GM21381 (cell line): Measurements from ENCODE around the gene DPYSL4.

Source experiments
- ATAC-seq: cut with Tn5 transposase; IDR thresholded peaks from one replicate; pipeline ENCODE4 v1.9.1; 2021; ENCODE audit warnings: mild to moderate bottlenecking, moderate library complexity; ENCODE audit not compliant: unreplicated experiment

Gene DPYSL4

DNA sequence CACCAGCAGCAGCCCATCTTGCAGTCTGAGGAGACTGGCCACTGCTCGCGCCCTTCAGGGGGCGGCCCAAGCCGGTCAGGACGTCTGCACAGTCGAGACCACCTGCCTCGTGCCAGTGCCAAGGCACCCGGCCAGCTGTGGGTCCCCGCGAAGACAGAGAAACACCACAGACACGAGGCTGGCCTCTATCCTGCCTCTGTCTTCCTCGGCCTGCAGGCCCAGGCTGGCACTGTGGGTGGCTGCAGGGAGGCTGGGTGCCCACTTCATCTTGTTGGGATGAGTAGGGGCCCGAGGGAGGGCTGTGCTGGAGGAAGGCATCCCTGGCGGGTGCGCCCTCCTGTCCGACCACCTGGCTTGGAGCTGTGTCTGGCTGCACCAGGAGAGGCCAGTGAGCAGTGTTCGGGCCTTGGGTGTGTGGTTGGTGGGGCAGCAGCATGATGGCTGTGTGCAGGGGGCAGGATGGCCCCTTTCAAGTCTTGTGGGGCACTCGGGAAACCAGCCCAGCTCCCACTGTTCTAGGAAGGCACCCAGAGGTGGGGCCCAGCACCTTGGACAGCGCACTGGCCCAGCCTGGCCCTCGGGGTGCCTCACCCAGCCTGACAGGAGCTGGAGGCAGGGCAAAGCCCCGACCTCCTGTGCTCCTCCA lies 7.3 kb downstream of the DPYSL4 start:
- no peak for ATAC-seq

DNA sequence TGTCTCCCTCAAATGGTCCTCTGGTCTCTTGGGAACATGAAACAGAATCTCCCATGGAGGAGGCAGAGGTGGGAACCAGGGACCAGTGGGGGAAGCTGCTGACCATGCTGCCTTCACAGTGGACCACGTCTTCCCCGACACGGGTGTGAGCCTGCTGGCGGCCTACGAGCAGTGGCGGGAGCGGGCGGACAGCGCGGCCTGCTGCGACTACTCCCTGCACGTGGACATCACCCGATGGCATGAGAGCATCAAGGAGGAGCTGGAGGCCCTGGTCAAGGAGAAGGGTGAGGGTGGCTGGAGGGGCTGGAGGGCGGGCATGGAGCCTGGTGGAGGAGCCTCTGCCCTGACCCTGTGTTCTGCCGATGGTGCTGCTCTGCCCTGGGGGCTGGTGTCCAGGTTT lies 8.0 kb downstream of the DPYSL4 start:
- no peak for ATAC-seq

DNA sequence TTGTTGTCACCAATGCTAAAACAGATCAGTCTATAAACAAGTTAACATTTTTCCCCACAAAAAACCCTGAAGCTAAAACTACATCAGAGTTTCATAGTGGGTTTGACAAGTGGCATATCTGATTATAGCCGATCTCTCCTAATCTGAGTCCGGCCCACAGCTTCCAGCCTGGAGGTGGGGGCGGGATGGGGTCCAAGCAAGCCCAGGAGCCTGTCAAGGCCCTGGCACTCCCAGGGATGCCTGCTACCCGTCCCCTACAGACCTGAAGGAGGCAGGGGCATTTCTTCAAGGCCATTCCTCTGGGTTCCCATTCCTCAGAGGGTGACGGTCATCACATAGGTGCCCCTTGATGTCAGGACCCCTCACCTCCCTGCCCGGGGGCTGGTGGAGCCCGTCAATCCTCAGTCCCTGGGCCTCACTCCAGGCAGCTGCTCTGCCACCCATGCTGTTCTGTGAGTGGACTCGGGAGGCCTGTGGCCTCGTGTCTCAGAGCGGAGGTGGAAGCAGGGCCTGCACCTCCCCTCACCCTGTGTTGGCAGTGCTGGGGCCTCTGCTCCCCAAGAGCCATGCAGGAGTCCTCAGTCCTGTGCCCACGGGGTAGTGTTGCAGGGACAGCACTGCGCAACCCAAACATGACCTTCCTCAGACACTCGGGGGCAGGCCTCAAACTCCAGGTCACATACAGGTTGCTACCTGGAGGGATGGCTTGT lies 8.8 kb downstream of the DPYSL4 start:
- no peak for ATAC-seq

DNA sequence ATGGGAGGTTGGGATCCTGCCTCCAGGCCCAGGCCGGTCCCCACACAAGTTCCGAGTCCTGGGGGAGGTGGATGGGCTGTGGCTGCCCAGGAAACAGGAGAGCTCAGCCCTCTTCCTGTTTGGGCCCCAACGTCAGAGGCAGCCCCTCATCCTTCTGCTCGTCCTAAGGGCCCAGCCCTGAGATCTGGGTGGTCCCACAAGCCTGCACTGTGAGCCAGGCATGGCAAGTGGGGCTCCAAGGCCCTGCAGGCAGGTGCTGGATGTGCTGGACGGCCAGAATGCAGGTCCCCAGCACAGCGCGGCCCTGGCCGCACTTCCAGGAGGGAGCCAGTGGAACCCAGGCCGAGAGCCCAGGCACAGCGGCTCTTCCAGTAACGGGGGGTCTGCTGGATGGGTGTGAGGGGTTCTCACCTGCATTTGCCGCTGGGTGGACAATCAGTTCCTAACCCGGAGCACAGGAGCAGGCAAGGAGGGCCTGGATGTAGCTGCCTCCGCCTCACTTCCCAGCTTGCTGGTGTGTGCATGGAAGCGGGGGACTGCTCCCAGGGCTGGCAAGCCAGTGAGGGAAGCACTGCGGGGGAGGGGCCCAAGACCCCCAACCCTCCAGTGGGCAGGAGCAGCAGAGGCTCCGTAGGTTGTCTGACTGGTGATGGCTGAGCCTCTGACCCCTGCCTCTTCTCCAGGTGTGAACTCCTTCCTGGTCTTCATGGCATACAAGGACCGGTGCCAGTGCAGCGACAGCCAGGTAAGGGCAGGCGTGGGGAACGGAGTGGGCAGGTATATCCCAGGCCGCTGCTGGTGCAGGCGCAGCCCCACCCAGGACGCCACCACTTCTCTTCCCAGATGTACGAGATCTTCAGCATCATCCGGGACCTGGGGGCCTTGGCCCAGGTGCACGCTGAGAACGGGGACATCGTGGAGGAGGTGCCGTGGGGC lies 9.7 kb downstream of the DPYSL4 start:
- no peak for ATAC-seq

DNA sequence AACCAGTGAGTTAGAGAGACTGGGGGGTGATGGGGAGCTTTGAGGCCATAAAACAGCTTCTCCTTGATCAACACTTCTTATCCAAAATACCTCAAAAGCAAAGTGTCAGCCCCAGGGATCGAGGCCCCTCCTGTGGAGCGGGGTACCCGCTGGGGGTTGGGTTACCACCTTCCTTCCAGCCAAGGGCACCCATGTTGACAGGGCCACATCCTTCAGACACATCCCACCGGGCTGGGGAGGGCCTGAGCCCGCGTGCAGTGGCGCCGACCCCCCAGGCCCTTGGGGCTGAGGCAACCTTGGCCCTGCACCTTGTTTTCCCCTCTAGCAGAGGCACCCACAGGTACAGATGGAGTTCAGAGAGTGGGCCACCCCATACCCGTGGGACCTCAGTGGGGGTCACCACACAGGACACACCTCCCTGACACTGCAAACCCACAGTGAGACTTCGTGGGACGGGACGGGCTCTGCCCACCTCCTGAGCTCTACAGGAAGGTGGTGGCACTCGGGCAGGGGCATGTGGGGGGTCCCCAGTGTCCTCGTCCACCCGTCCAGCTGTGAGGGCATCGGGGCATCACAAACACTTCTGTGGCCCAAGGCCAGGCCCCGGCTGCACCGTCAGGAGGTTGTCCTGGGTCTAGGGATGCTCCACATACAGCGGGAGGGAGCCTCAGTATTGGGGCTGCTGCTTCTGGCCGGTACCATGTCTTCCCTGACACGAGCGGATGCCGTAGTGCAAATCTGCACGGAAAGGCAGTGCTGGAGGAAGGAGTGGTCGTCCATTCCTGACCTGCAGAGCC lies 10.7 kb downstream of the DPYSL4 start:
- ATAC-seq: no peak

DNA sequence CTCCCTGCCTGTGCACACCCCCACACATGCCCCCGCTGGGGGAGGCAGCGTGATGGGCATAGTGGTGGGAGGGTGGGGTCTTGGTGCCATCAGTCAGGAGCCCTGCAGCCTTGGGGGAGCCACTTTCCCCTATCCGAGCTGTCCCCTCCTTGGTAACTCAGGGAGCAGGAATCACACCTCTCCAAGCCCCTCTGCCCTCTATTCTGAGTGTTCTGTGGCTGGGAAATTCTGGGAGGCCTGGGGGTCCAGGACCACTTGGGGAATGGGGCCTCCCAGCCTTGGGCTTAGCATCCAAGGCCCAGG lies 11.3 kb downstream of the DPYSL4 start:
- ATAC-seq: no peak

DNA sequence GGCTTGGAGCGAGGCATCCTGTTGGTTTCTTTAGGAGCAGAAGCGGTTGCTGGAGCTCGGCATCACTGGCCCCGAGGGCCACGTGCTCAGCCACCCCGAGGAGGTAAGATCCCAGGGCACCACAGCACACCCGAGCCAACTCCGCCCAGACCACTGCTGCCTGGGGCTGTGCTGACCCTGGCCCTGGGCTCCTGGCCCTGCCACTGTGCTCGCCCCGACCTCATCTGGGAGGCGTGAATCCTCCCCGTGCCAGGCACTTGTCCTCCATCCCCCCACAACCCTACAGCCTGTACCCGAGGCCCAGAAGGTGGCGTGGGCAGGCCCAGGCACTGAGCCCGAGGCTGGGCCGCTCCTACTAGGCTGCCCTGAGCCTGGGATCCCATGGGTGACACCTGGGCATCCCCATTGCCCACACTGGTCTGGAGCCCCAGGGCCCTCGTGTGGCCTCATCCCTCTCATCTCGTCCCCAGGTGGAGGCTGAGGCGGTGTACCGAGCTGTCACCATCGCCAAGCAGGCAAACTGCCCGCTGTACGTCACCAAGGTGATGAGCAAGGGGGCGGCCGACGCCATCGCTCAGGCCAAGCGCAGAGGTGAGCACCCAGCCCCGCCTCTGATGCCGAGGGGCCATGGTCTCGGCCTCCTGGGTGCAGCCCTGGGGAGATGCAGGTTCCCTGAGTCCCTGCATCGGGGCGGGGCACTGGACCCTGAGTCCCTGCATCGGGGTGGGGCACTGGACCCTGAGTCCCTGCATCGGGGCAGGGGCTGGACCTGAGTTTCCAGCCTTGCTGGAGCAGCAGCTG lies 11.8 kb downstream of the DPYSL4 start:
- ATAC-seq: no peak

DNA sequence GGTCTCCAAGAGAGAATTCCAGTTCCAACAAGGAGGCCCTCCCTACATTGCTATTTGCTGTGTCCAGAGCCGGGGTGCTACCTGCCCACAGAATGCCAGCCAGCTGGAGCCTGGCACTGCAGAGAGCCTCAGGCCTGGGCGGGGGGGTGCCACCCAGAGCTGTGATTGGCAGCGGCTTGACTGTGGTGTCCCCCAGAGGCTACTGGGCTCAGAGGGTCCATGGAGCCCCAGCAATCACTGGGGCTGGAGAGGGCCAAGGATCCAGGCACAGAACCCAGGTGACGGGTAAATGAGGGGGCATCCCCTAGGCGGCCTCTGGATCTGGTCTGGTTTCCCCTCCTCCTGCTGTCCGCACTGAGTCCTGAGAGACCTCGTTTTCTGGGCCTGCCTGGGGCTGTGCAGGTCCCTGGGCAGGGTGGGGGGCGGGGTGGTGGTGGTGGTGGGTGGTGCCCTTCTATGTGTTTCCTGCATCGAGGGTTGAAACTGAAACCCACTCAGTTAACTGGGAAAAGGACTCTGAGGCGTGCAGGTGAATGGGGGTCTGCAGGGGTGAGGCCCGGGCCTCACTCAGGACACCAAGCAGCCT lies 12.6 kb downstream of the DPYSL4 start:
- ATAC-seq: no peak

DNA sequence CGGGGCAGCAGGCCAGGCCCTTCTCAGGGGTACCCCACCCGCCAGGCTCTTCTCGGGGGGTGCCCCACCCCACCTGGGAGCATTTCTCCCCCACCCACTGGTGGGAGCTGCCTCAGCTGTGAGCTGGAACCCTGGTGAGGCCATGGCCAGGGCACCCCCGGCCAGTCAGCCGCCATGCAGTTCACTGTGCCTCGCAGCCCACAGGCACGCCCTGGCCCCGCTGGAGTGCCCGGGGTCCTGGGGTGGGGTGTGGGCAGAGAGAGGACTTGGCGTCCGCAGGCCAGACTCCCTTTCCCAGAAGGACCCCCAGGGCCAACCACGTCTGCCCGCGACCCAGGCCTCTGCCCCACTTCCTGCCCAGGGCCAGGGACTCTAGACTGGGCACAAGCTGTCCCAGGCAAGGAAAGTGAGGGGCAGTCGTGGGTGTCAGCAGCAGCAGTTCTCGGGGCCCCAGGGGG lies 13.1 kb downstream of the DPYSL4 start:
- ATAC-seq: no peak

DNA sequence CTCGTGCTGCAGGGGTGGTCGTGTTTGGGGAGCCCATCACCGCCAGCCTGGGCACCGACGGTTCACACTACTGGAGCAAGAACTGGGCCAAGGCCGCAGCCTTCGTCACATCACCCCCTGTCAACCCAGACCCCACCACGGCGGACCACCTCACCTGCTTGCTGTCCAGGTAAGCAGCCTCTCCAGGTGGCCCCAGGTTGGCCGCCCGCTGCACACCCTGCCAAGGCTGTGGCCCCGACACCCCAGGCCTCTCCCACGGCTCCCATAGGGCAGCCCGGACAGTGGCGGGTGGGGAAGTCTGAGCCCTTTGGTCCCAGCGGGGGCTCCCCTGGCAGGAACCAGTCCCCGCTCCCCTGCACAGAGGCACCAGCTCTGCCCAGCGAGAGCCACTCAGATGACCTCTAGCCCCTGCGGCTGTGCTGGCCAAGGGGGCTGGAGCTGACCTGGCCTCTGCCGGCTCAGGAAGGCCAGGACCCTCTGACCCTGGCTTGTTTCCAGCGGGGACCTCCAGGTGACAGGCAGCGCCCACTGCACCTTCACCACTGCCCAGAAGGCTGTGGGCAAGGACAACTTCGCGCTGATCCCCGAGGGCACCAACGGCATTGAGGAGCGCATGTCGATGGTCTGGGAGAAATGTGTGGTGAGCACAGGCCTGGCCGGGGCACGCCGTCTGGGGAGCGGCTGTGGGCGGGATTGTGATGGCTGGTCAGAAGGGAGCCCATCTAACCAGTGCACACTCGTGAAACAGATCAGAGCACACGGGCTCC lies 13.8 kb downstream of the DPYSL4 start:
- no peak for ATAC-seq

DNA sequence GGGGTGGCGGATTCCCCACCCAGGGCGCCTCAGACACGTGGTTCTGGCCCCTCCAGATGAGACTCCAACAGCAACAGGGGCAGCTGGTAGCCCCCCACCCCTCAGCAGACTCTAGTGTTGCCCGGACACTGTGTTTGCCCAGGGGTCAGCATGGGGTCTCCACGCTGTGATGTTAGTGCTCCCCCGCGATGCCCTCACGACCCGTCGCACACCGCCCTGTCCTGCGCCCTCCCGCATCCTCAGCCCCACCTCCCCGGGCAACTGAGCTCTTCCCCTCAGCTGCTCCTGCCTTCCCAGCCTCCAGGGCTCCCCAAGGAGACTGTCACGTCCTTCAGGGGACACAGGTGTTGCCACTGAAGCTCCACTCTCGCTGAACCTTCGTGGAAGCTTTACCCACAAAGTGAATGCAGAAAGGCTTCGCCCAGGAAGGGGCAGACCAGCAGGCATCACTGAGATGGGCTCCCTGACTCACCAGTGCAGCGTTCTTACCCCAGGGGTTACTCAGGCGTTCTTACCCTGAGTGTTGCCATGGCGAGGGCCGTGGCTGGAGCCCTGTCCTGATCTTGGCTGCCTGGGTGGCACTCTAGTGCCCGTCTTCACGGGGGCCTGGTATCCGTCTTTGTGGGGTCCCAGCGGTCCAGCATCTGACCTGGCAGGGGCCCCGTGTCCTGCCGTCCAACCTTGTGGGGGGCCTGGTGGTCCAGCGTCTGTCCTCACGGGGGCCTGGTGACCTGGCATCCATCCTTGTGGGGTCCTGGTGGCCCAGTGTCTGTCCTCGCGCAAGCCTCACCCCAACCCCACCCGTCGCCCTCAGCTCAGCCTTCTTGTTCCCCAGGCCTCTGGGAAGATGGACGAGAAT lies 14.6 kb downstream of the DPYSL4 start:
- ATAC-seq: no peak

DNA sequence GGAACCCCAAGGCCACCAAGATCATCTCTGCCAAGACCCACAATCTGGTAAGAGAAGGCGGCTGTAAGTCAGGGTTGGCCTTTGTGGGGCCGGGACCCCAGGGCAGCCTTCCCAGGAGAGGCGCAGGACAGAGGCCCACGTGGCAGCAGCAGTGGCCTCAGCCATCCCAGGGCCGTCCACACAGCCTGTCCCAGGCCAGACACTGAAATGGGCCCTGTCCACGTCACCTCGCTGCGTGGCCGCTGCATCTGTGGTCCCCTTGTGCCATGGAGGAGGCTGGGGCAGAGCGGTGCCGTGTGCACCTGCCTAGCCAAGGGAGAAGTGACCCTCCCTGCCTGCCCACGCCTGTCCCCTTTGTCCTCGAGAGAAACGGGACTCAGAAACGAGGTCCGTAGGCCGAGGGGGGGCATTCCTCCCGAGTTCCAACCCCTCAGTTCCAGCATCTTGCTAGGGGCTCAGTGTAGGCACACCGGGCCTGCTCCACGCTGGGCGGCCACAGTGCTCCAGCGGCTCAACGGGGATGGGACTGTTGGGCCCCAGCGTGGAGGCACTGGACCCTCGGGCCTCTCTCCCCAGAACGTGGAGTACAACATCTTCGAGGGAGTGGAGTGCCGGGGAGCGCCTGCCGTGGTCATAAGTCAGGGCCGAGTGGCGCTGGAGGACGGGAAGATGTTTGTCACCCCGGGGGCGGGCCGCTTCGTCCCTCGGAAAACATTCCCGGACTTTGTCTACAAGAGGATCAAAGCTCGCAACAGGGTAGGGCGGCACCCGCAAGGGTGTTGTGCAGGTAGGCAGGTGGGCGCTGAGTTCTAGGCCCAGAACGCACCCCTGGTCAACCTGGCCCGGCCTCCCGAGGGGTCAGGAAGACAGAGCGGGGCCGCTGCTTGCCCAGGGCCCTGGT lies 15.6 kb downstream of the DPYSL4 start:
- no peak for ATAC-seq

DNA sequence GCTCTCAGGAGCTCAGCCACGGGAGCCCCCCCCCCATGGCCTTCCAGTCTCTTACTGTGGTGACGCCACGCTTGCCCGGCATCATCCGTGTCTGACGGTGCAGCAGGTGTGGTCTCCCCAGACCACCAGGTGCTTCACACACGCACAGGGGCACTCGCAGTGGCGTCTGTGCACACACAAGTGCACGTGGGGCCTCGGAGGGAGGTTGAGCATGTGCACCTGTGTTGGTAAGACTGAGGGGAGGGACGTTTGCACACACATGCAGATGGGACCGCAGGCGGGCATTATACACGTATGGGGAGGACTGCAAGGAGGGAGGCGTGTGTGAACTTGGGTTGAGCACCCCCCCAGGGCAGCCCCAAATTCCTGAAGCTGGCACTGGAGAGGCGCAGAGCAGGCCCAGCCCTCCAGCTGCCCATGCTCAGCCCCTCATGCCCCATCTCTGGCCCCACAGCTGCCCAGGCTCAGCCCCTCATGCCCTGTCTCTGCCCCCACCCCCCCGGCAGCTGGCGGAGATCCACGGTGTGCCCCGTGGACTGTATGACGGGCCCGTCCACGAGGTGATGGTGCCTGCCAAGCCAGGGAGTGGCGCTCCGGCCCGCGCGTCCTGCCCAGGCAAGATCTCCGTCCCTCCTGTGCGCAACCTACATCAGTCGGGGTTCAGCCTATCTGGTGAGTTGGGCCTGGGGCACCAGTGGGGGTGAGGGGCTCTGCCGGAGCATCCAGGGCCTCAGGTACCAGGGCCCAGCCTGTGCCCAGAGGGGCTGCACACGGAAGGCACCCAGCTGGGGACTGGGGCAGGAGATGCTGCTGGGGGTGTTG lies 16.7 kb downstream of the DPYSL4 start:
- no peak for ATAC-seq

DNA sequence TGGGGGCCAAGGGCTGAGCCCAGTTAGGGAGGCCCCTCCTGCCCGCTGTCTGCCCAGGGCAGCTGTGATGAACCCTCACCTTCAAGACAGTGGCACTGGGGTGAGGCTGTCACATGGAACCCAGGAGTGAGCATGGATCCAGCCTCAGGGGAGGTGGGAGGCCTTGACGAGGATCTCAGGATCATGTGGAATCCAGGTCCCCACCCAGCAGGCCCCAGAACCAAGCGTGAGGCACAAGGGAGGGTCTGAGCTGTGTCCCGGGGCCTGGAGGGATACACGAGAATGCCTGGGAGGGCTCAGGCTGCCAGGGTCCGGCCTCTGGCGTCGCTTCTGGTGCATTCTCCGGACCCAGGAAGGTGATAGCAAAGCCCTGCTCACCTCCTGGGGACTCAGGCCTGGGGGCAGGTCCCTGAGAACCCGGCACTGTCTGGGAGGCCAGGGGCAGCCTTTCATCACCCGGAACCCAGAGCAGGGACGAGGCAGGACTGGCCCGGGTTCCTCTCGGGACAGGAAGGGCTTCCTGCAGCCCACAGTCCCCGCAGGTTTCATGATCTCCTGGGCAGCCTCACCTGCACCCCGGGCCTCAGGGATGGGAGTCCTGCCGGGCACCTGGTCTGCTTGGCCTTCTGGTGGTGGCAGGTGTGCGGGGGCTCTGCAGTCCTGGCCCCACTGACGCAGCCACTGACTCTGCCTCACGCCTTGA lies 17.5 kb downstream of the DPYSL4 start:
- ATAC-seq: no peak

DNA sequence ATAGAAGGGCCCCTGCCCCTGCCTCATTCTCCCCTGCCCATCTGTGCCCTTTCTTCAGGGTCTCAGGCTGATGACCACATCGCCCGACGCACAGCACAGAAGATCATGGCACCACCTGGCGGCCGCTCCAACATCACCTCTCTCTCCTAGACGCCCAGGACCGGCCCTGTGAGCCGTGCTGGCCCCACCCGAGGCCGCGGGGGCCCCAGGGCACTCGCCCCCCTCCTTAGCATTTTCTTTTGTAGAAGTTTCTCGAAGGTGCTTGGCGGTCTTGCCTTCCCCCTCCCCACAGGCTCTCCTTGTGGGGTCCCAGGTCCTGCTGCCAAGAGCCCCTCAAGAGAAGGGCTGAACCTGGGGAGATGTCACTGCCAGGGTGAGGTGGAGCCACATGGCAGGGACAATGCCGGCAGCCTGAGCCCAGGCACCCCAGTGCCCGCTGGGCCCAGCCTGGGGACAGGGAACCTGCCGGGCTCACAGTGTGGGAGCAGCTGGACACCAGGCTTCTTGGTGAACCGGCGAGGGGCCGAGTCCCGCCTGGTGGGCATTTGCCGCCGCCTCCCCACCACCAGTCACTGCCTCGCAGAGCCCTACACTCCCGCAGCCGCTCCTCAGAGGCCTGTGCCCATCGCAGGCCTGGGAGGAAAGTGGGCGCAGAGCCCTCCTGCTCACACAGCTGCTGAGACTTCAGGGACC lies 18.2 kb downstream of the DPYSL4 start:
- no peak for ATAC-seq
